BJ (cell line): ENCODE data around the gene FGF11. TPM values are rescaled to one million over a fixed set of nuclear protein-coding genes. Genes with fewer than 3 reads are reported as not detected.

Source experiments
- CTCF ChIA-PET: fragments of 350-600 bp; formaldehyde crosslinking; extraction: SDS; loops from one replicate; lab custom pipeline; 2021; ENCODE audit warnings: antibody characterized with exemption, inconsistent platforms; lab: Yijun Ruan, JAX
- POLR2A ChIA-PET: fragments of 300-600 bp; sonication (Branson Sonifier 250); formaldehyde crosslinking; extraction: SDS; loops from one replicate; lab custom pipeline; 2021; ENCODE audit warnings: antibody characterized with exemption; lab: Charles Lee
- DNase-seq: peaks from one replicate; pipeline ENCODE4 v3.0.0-alpha.2; 2011; ENCODE audit warnings: low read depth
- H3K27me3 ChIP-seq: 2 replicates; pipeline ENCODE4 v1.6.0; 2011; ENCODE audit warnings: low read length; ENCODE audit not compliant: control insufficient read depth, insufficient read depth
- H3K36me3 ChIP-seq: 2 replicates; pipeline ENCODE4 v1.5.1; 2011; ENCODE audit warnings: low read length; ENCODE audit not compliant: control insufficient read depth, insufficient read depth
- H3K4me3 ChIP-seq: 2 replicates; pipeline ENCODE4 v1.5.1; 2011; ENCODE audit warnings: low read depth, mild to moderate bottlenecking, control low read depth, low read length
- CTCF ChIP-seq: IDR thresholded peaks from 2 replicates; pipeline ENCODE4 v1.5.1; 2011; ENCODE audit warnings: low read depth, mild to moderate bottlenecking, control low read depth, inconsistent platforms, low read length, moderate library complexity; ENCODE audit not compliant: insufficient read depth
- polyA plus RNA-seq: library from polyadenylated mRNA; depleted of rRNA; stranded (reverse); fragments of >200 nt; gene quantifications from 2 replicates; pipeline ENCODE4 v1.2.3, GENCODE V29; 2011

The FGF11 gene
- polyA plus RNA-seq, 1 experiment = 0.98 TPM

DNA sequence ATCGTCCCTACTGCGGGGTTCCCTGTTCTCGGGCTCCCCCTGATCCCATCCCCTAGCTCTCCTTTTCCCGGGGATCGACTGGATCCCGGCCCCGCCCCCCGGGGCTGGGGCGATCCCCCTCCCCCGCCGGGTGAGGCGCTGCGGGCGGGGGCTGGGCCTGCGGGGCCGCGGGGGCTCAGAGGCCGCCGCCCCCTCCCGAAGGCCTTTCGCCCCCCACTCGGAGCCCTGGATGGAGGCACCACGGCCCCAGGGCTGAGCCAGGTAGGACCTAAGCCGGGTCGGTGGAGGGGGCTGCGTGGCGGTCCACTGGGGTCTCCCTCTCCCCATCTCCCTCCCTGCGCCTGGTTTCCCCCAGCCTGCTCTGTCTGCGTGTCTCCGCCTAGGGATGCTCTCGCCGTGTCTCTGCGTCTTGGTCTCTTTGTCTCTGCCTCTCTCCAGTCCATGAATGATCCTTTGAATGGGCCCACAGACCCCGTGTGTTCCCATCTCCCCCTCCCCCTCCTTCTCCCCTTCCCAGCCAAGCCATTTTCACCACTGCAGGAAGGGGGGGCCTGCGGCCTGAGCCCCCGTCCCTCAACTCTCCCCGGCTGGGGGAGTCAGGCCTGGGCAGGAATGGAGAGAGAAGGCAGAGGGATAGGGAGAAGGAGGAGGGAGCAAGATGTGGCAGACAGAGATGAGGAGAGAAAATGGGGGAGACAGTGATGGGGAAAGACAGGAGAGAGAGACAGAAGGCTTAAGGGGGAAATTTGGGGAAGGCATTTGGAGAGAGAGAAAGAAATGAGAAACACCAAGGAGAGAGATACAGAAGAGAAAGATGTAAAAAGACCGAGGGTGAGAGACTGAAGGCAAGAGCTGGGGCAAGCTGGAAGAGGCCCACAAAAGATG, 33.7 kb upstream of the FGF11 start:
- TF ChIP-seq CTCF = no peak
- POLR2A ChIA-PET = no interaction called here
- peaks cover 11% of the 10 kb centered on the region for H3K36me3 ChIP-seq
- CTCF ChIA-PET = interaction anchor here (1.1 to 2.2 kb wide), 3 partner anchors 31 to 359 kb away, joined by 3 to 11 read pairs (median 3); no protein-coding TSS in a partner anchor
- no peaks in the 10 kb centered on the region for H3K27me3 ChIP-seq
- peak overlapping the region; percentile 59 for H3K4me3 ChIP-seq
- no peak for DNase-seq

- ChIA-PET CTCF (interaction anchor here (0.6 to 2.2 kb wide), 4 partner anchors 31 to 360 kb away, joined by 3 to 11 read pairs (median 3); no protein-coding TSS in a partner anchor), POLR2A (no interaction called here)
- no peak for DNase-seq
- Histone ChIP-seq H3K4me3 (peak overlapping the region; percentile 59), H3K36me3 (peaks cover 11% of the 10 kb centered on the region), H3K27me3 (no peaks in the 10 kb centered on the region)
- TF ChIP-seq CTCF = no peak
Observed at GRCh38 chr17:7406235-7406825, 33.0 kb upstream of the FGF11 start.

GRCh38 chr17:7407082-7407481, 32.2 kb upstream of the FGF11 start:
- Histone ChIP-seq H3K27me3 (no peaks in the 10 kb centered on the region), H3K4me3 (no peak overlapping the region), H3K36me3 (peaks cover 11% of the 10 kb centered on the region)
- TF ChIP-seq CTCF = no peak
- ChIA-PET CTCF (interaction anchor here (2.2 kb wide), 1 partner anchor 30 kb away, joined by 11 read pairs; no protein-coding TSS in a partner anchor), POLR2A (no interaction called here)
- no peak for DNase-seq

DNA sequence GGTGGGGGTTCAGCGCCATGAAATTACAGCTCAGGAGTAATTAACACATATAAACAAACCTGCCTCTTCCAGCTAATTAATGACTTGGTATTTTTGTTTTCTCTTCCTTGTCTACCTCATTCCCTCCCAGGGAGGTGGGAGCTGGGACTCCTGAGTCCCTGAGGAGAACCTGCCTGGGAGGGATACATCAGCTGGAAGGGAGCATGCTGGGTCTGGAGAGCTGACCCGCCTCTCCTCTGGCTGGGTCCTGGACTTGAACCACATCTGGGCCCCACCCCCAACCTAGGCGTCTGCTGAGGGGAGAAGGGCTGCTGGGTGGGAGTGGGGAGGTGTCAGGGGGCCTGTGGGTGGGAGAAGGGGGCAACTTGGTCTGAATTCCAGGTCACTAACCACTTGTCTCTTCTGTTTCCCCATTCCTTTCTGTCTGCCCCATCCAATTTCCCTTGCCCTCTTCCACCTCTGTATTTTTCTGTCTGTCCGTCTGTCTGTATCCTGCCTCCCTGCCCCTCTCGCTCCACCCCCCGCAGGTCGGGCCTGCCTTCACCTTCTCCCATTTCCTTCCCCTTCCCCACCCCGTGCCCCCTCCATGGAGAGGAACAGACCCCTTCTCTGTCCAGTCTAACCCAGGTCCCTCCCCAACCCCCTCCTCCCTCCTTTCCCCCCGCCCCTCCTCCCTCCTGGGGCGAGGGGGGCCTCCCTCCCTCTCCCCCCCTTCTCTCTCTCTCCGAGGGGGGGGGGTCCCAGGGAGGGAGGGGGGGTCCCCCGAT, 31.6 kb upstream of the FGF11 start, which contains the start of gene NLGN2:
TSS of gene NLGN2 (plus strand) at position 361 of the 767 bp plus-strand sequence. CDS start 411 bp downstream, outside the sequence.
- H3K4me3 ChIP-seq = no peak within 1 kb of the TSS
- POLR2A ChIA-PET = no interaction called here
- H3K27me3 ChIP-seq = no peaks in the 10 kb centered on the region
- DNase-seq = no peak
- peaks cover 11% of the 10 kb centered on the region for H3K36me3 ChIP-seq
- CTCF ChIA-PET = interaction anchor here (2.2 kb wide), 1 partner anchor 29 kb away, joined by 11 read pairs; no protein-coding TSS in a partner anchor
- no peak for TF ChIP-seq CTCF
